Measurements from ENCODE around the gene ZNF185.

The ZNF185 gene

DNA sequence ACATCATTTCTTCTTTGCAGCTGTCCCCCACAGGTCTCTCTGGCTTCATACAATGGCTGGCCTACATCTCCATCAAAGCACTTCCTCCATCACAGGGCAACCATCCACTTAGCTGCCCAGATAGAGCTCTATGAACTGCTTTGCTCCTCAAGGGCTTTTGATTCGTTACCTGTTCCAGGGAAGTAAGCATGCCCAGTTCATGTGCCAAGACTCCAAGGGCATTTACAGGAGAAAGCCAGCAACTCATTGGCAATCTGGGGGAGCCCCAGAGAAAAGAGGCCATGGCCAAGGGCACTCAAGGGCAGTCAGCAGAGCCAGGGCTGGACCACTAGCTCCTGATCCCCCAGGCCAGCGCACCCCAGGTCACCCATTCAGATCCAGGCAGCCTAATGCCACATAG lies 24.5 kb upstream of the ZNF185 start:
- Histone ChIP-seq H3K4me1 (ENCODE audit: control insufficient read depth, insufficient read depth, low read length) (no peaks in the 10 kb centered on the region), H3K9ac (ENCODE audit: low read length in 2 of 2) (no peak overlapping the region), H3K9me3 (ENCODE audit: control insufficient read depth in 2 of 2, low read length in 2 of 2) (peaks cover 0 to under 1% of the 10 kb centered on the region in 2 donors), H3K36me3 (ENCODE audit: control insufficient read depth in 2 of 2, insufficient read depth in 2 of 2, low read length in 2 of 2) (peaks cover 4 to 10% of the 10 kb centered on the region in 2 donors), H3K4me3 (ENCODE audit: low read length in 2 of 2) (no peak overlapping the region), H3K27ac (ENCODE audit: low read length) (no peak overlapping the region), H3K27me3 (ENCODE audit: control insufficient read depth in 1 of 2, insufficient read depth in 2 of 2, low read length in 2 of 2) (peaks cover 0 to 4% of the 10 kb centered on the region in 2 donors)

DNA sequence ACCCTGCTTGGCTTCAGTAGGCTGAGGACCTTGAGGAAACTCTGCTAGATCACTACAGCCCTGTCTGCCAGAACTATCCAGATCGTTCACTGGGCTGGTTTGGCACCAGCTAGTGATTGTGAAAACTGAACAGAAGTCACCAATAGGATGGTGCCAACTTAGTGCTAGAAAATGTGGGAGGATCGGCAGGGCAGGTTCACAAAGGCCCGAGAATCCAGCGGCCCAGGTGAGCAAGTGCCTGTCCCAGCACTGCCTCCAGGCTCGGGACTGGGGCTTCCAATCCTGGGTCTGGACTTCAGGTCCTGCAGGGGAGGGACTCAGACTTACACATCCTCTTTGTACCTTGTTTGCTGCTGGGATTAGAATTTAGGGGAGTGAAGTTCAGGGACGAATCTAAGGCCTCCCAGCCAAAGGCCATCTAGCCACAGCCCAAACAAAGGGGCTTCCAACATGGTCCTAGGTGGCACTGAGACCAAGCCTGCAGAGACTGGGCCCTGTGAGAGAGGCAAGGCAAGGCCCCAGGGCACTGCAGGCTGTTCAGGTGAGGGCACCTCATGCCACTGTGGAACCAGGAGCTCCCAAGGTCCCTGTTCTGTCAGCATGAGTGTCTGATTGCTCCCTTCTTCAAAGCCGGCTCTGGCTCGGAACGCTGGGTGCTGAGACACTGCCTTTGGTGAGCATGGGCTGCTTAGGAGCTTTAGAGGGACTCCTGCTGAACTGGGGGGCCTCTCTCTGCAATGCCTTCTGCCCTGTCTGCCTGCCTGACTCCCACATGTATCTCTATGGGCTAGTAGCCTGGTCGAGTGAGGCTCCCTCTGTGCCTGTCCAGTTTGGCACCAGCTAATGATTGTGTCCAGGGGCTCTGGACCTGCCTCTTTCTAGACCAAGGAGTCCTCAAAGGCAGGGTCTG lies 20.7 kb upstream of the ZNF185 start:
- no peaks in the 10 kb centered on the region for H3K36me3 ChIP-seq (ENCODE audit: control insufficient read depth in 2 of 2, insufficient read depth in 2 of 2, low read length in 2 of 2)
- H3K27me3 ChIP-seq (ENCODE audit: control insufficient read depth in 1 of 2, insufficient read depth in 2 of 2, low read length in 2 of 2), result peaks cover 0 to 6% of the 10 kb centered on the region in 2 donors
- H3K4me3 ChIP-seq (ENCODE audit: low read length in 2 of 2), result no peak overlapping the region
- peaks cover 0 to 4% of the 10 kb centered on the region in 2 donors for H3K9me3 ChIP-seq (ENCODE audit: control insufficient read depth in 2 of 2, low read length in 2 of 2)
- no peak overlapping the region for H3K27ac ChIP-seq (ENCODE audit: low read length)
- H3K4me1 ChIP-seq (ENCODE audit: control insufficient read depth, insufficient read depth, low read length), result no peaks in the 10 kb centered on the region
- H3K9ac ChIP-seq (ENCODE audit: low read length in 2 of 2), result no peak overlapping the region

DNA sequence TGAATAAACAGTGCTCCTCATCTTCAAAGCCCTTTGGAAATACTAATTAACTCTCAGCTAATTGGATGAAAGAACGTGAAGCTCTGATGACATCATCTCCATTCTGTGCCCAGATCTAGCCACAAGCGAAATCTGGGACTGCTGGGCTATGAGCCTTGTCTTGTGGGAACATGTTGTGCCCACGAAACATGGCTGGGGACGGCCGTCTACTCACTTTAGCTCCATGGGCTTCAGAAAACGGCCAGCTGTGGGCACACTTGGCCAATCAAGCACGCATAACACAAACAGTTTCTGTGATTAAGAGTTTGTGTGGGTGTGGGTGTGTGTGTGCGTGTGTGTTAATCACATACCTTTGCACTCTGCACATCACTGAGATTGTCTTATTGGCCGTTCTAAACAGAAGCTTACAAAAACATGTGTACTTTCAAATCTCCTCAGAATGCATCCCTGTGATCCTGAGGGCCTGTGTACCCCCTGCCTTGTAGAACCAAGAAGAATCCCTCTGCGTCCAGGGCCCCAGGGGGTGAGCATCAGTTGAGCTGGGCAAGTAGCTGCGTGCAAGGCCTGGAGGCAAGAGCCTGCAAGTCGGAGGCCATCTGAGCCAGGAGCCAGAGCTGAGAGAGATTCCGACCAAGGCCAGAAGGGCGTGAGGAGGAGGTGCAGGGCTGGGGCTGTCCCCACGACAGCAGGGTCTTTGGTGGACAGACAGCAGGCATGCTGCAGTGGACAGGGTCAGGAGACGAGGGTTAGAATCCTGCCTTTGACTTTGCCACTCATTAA lies 18.7 kb upstream of the ZNF185 start:
- Histone ChIP-seq H3K36me3 (ENCODE audit: control insufficient read depth in 2 of 2, insufficient read depth in 2 of 2, low read length in 2 of 2) (no peaks in the 10 kb centered on the region), H3K4me1 (ENCODE audit: control insufficient read depth, insufficient read depth, low read length) (no peaks in the 10 kb centered on the region), H3K4me3 (ENCODE audit: low read length in 2 of 2) (no peak overlapping the region), H3K27ac (ENCODE audit: low read length) (no peak overlapping the region), H3K9ac (ENCODE audit: low read length in 2 of 2) (no peak overlapping the region), H3K9me3 (ENCODE audit: control insufficient read depth in 2 of 2, low read length in 2 of 2) (peaks cover 0 to 4% of the 10 kb centered on the region in 2 donors), H3K27me3 (ENCODE audit: control insufficient read depth in 1 of 2, insufficient read depth in 2 of 2, low read length in 2 of 2) (peaks cover 0 to 5% of the 10 kb centered on the region in 2 donors)

DNA sequence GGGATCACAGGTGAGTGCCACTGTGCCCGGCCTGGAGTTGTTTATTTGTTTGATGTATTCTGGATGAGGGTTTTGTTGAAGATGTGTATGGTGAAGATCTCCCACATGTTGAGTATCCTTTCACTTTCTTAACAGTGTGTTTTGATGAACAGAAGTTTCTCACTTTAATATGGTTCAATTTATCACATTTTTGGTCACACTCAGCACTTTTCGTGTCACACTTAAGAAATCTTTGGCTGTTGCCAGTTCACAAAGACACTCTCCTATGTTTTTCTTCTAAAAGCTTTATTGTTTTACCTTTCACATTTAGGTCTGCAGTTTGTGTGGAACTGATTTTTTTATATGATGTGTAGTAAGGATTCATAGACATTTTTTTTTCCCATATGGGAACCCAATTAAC lies 16.6 kb upstream of the ZNF185 start:
- Histone ChIP-seq H3K9me3 (ENCODE audit: control insufficient read depth in 2 of 2, low read length in 2 of 2) (peaks cover 0 to 4% of the 10 kb centered on the region in 2 donors), H3K4me1 (ENCODE audit: control insufficient read depth, insufficient read depth, low read length) (no peaks in the 10 kb centered on the region), H3K27ac (ENCODE audit: low read length) (no peak overlapping the region), H3K36me3 (ENCODE audit: control insufficient read depth in 2 of 2, insufficient read depth in 2 of 2, low read length in 2 of 2) (no peaks in the 10 kb centered on the region), H3K27me3 (ENCODE audit: control insufficient read depth in 1 of 2, insufficient read depth in 2 of 2, low read length in 2 of 2) (peaks cover 0 to 7% of the 10 kb centered on the region in 2 donors), H3K9ac (ENCODE audit: low read length in 2 of 2) (no peak overlapping the region), H3K4me3 (ENCODE audit: low read length in 2 of 2) (no peak overlapping the region)

DNA sequence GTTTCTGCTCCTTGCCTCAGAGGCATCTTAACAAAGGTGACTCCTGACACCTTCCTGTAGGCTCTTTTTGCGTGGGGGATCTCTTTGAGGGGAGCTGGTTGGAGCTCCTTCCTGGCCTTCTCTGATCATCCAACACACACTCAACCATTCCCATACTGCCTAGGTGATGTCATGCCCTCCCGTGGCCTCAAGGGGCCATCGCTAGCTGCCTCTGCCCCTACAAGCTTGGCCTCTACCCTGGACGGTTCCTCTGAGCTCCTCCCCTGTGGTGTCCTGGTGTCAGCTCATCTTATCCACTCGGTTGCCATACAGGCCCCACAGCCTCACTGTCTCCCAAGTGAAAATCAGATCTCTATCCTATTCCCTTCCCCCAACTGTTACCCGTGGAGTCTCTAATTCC lies 13.7 kb upstream of the ZNF185 start:
- no peaks in the 10 kb centered on the region for H3K4me1 ChIP-seq (ENCODE audit: control insufficient read depth, insufficient read depth, low read length)
- H3K4me3 ChIP-seq (ENCODE audit: low read length in 2 of 2), result no peak overlapping the region
- H3K27ac ChIP-seq (ENCODE audit: low read length), result no peak overlapping the region
- H3K9me3 ChIP-seq (ENCODE audit: control insufficient read depth in 2 of 2, low read length in 2 of 2), result no peaks in the 10 kb centered on the region
- no peak overlapping the region for H3K9ac ChIP-seq (ENCODE audit: low read length in 2 of 2)
- H3K36me3 ChIP-seq (ENCODE audit: control insufficient read depth in 2 of 2, insufficient read depth in 2 of 2, low read length in 2 of 2), result no peaks in the 10 kb centered on the region
- peaks cover 0 to 7% of the 10 kb centered on the region in 2 donors for H3K27me3 ChIP-seq (ENCODE audit: control insufficient read depth in 1 of 2, insufficient read depth in 2 of 2, low read length in 2 of 2)

DNA sequence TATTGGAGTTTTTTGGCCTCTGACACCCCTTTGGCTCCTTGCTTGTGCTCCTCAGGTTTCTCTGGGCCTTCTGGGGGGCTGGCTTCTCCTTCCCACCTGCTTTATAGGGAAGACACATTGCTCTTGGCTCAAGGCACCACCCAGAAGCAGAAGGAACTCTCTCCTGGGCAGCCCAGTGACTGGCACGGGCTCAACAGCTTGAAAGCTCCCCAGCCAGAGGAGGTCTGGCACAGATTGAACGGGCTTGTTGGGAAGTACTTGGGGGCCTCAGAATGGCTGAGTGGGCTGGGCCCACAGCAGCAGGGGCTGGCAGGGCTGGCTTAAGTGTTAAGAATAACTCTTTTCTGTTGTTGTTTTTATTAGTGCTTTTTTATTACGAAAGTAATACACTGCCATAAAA lies 11.2 kb upstream of the ZNF185 start:
- H3K9me3 ChIP-seq (ENCODE audit: control insufficient read depth in 2 of 2, low read length in 2 of 2), result no peaks in the 10 kb centered on the region
- H3K4me3 ChIP-seq (ENCODE audit: low read length in 2 of 2), result no peak overlapping the region
- H3K27me3 ChIP-seq (ENCODE audit: control insufficient read depth in 1 of 2, insufficient read depth in 2 of 2, low read length in 2 of 2), result peaks cover 0 to 18% of the 10 kb centered on the region in 2 donors
- H3K27ac ChIP-seq (ENCODE audit: low read length), result no peak overlapping the region
- H3K9ac ChIP-seq (ENCODE audit: low read length in 2 of 2), result no peak overlapping the region
- H3K4me1 ChIP-seq (ENCODE audit: control insufficient read depth, insufficient read depth, low read length), result no peaks in the 10 kb centered on the region
- H3K36me3 ChIP-seq (ENCODE audit: control insufficient read depth in 2 of 2, insufficient read depth in 2 of 2, low read length in 2 of 2), result no peaks in the 10 kb centered on the region

DNA sequence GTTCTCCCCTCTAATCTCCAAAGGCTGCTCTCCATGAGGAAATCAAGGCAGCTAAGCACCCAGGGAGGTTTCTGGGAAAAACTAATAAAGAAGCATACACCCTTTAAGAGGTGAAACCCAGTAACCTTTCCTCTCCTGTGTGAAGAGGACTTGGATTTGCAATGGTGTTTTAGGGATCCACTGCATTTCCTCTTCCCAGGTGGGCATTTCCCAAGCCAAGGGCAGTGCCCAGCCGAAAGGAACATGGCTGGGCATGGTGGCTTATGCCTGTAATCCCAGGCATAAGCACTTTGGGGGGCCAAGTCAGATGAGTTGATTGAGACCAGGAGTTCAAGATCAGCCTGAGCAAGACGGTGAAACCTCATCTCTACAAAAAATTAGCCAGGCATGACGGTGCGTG lies 5.4 kb upstream of the ZNF185 start:
- H3K9ac ChIP-seq (ENCODE audit: low read length in 2 of 2), result no peak overlapping the region
- peaks cover 0 to 27% of the 10 kb centered on the region in 2 donors for H3K27me3 ChIP-seq (ENCODE audit: control insufficient read depth in 1 of 2, insufficient read depth in 2 of 2, low read length in 2 of 2)
- no peaks in the 10 kb centered on the region for H3K36me3 ChIP-seq (ENCODE audit: control insufficient read depth in 2 of 2, insufficient read depth in 2 of 2, low read length in 2 of 2)
- H3K4me3 ChIP-seq (ENCODE audit: low read length in 2 of 2), result no peak overlapping the region
- H3K4me1 ChIP-seq (ENCODE audit: control insufficient read depth, insufficient read depth, low read length), result no peaks in the 10 kb centered on the region
- H3K27ac ChIP-seq (ENCODE audit: low read length), result no peak overlapping the region
- no peaks in the 10 kb centered on the region for H3K9me3 ChIP-seq (ENCODE audit: control insufficient read depth in 2 of 2, low read length in 2 of 2)

DNA sequence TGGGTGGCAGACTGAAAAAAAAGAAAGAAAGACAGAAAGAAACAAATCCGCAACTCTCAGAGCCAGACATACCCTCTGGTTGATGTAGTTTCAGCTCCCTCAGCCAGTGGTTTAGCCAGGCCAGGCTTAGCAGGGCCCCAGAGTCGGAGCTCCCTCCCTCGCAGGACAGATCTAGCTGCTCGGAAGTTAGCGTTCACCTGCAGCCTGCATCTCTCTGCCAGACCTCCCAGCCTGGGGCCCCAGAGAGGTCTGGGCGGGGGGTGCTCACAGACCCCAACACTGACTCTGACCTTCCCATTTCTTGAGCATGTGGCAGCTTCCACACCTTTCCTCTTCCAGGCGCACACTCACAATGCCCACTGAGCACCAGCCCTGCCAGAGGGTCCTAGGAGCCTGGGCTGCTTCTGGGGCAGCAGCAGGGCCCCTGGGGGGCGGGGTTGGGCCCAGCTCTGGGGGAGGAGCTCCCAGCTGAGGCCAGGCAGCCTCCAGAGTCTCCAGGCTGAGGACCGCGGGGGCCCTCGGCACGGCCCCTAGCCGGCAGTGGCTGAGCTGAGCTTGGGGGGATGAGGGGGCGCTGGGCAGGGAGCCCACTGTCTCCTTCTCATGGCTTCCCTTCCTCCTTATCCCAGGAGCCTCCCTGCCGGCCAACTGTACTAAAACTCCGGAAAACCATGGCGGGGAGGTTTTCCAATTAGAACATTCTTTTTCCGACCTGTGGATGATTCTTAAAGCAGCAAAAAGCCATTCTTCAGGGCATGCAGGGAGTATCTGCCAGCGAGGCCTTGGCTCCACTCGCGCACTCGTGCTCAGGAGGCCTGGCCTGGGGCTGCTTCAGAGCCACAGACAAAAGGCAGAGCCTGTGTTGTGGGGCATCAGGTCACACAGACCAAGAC lies 4.6 kb upstream of the ZNF185 start:
- Histone ChIP-seq H3K27me3 (ENCODE audit: control insufficient read depth in 1 of 2, insufficient read depth in 2 of 2, low read length in 2 of 2) (peaks cover 1 to 28% of the 10 kb centered on the region in 2 donors), H3K9me3 (ENCODE audit: control insufficient read depth in 2 of 2, low read length in 2 of 2) (no peaks in the 10 kb centered on the region), H3K27ac (ENCODE audit: low read length) (no peak overlapping the region), H3K4me3 (ENCODE audit: low read length in 2 of 2) (no peak overlapping the region), H3K36me3 (ENCODE audit: control insufficient read depth in 2 of 2, insufficient read depth in 2 of 2, low read length in 2 of 2) (no peaks in the 10 kb centered on the region), H3K4me1 (ENCODE audit: control insufficient read depth, insufficient read depth, low read length) (no peaks in the 10 kb centered on the region), H3K9ac (ENCODE audit: low read length in 2 of 2) (no peak overlapping the region)

DNA sequence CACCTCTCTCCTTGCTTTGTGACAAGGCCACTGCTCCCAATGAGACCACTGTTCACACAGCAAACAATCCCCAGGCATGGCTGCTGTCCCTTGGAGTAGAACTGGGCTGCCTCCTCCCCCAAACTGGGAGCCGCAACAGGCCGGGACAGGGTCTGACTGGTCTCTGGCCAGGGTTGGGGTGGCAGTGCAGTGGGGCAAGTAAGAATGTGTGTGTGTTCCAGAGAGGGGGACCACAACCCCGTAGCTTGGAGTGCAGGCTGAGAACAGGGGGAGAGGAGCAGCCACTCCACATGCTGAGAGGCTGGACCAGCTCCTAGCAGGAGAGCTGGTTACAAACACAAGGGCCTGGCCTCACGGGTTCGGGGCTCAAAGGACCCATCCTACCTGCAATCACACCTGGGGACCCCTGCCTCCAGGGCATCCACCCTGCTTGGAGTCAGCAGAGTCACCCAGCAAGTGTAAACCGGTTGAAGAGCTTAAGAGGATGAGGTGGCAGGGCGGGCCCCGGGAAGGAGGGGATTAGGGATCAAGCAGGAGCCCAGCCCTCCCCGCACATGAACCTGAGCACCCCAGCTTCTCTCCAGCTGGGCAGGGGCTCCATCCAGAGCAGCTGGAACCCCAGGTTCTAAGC lies 3.8 kb upstream of the ZNF185 start:
- peaks cover 4 to 36% of the 10 kb centered on the region in 2 donors for H3K27me3 ChIP-seq (ENCODE audit: control insufficient read depth in 1 of 2, insufficient read depth in 2 of 2, low read length in 2 of 2)
- H3K9me3 ChIP-seq (ENCODE audit: control insufficient read depth in 2 of 2, low read length in 2 of 2), result no peaks in the 10 kb centered on the region
- H3K9ac ChIP-seq (ENCODE audit: low read length in 2 of 2), result no peak overlapping the region
- no peak overlapping the region for H3K4me3 ChIP-seq (ENCODE audit: low read length in 2 of 2)
- H3K36me3 ChIP-seq (ENCODE audit: control insufficient read depth in 2 of 2, insufficient read depth in 2 of 2, low read length in 2 of 2), result no peaks in the 10 kb centered on the region
- no peak overlapping the region for H3K27ac ChIP-seq (ENCODE audit: low read length)
- no peaks in the 10 kb centered on the region for H3K4me1 ChIP-seq (ENCODE audit: control insufficient read depth, insufficient read depth, low read length)

DNA sequence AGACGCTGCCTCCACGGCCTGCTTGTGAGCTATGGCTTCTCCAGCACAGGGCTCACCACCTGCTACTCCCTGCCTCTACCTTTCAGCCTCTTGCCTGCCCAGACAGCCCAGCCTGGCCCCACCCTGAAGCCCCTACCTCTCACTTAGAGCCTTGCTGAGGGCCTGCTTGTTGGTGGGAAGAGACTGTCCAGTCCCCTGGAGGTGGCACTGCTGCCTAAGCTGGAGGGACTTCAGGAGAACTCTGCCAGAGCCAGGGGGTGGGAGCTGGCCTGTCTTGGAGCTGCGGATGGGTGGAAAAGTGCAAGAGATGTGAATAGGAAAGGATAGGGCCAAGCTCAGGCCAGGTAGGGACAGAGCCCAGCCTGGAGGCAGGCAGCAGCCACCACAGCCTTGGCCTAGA lies 2.7 kb upstream of the ZNF185 start:
- no peak overlapping the region for H3K4me3 ChIP-seq (ENCODE audit: low read length in 2 of 2)
- H3K27ac ChIP-seq (ENCODE audit: low read length), result no peak overlapping the region
- H3K9me3 ChIP-seq (ENCODE audit: control insufficient read depth in 2 of 2, low read length in 2 of 2), result no peaks in the 10 kb centered on the region
- no peaks in the 10 kb centered on the region for H3K36me3 ChIP-seq (ENCODE audit: control insufficient read depth in 2 of 2, insufficient read depth in 2 of 2, low read length in 2 of 2)
- H3K27me3 ChIP-seq (ENCODE audit: control insufficient read depth in 1 of 2, insufficient read depth in 2 of 2, low read length in 2 of 2), result peaks cover 4 to 42% of the 10 kb centered on the region in 2 donors
- H3K4me1 ChIP-seq (ENCODE audit: control insufficient read depth, insufficient read depth, low read length), result no peaks in the 10 kb centered on the region
- no peak overlapping the region for H3K9ac ChIP-seq (ENCODE audit: low read length in 2 of 2)
